ENCODE measurements around the gene RRAGA.
"Not testable (repeated sequence)": the region's sequence is repeated elsewhere in the genome, so short reads cannot be mapped to it uniquely, and the experiment has no call there.

RRAGA gene, protein sequence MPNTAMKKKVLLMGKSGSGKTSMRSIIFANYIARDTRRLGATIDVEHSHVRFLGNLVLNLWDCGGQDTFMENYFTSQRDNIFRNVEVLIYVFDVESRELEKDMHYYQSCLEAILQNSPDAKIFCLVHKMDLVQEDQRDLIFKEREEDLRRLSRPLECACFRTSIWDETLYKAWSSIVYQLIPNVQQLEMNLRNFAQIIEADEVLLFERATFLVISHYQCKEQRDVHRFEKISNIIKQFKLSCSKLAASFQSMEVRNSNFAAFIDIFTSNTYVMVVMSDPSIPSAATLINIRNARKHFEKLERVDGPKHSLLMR

DNA sequence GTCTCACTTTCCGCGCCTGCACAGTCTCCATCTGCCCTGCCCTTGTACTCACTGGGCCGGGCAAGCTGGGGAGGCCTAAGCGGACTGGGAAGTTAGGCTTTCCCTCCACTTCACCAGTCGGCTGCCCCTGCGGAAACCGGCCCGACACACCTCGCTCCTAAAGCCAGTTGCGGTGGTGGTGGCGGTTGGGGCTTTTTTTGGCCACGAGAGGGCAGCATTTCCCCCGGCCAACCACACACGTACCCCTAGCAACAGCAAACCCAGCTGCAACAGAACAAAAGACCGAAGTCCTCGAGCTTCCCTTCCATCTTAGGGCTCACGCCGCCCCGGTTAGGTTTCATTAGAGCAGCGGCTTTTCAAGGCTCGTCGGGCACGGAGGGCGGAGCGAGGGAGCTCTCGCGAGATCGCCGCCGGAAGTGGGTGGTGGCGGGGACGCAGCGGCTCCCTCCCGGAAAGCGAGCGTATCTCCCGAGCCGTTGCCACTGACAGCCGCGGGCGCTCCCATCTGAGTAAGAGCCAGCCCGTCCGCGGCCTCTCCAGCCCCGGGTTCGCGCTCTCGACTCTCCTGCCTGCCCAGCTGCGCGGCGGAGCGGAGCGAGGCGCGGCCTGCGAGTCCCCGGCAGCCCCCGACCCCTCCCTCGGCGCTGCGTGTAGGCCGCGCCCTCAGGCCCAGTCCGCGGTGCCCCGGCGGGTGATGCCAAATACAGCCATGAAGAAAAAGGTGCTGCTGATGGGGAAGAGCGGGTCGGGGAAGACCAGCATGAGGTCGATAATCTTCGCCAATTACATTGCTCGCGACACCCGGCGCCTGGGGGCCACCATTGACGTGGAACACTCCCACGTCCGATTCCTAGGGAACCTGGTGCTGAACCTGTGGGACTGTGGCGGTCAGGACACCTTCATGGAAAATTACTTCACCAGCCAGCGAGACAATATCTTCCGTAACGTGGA is at the start of gene RRAGA:
RRAGA (plus strand) TSS at position 462 of the 951 bp plus-strand sequence; CDS start at position 695, 233 bp downstream.
- DNase-seq (ENCODE audit: low read depth in 2 of 2, low spot score in 1 of 2) = peak; percentile 83 to 88

DNA sequence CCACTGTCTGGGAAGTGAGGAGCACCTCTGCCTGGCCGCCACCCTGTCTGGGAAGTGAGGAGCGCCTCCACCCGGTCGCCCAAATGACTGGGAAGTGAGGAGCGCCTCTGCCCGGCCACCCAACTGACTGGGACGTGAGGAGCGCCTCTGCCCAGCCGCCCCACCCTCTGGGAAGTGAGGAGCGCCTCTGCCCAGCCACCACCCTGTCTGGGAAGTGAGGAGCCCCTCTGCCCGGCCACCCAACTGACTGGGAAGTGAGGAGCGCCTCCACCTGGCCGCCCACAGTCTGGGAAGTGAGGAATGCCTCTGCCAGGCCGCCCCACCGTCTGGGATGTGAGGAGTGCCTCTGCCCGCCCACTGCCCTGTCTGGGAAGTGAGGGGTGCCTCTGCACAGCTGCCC is 49.1 kb upstream of the RRAGA start:
- no peak for DNase-seq (ENCODE audit: low read depth in 2 of 2, low spot score in 1 of 2)

DNA sequence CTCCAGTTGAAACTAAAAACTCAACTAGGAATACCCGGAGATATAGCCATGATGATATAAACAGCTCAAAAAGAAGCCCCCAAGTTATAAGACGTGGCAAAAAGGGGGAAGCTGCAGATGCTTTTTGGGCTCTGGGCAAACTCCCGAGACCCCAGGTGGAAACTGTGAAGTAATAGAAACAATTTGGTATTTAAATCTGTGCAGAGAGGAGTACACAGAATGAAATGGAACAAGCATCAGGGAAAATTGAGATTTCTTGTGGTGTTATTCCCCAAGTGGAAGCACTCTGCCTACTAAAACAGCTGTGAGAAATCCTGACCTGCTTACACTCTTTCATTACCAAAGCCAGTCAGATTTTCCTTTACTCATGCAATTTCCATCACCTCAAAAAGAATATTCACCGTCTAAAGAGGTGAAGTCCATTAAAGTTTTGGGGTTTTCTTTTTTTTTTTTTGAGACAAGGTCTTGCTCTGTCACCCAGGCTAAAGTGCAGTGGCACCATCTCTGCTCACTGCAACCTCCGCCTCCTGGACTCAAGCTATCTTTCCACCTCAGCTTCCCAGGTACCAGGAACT is 39.7 kb upstream of the RRAGA start:
- no peak for DNase-seq (ENCODE audit: low read depth in 2 of 2, low spot score in 1 of 2)

DNA sequence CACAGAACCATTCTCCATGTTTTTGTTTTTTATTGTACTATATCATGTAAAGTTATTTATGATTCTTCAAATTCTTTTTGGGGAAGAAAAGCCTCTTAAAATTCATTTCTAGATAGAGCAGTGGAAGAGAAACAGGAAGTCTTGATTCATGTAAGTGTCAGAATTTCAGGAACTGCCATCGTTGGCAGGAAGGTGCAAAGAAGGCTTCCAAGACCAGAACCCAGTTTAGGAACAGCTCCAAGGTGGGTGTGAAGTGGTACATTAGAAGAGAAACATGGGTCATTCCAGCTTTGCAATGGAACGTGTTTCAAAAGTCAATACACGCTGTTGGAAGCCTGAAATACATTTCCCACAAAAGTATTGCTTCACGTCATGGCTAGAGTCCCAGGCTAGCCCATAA is 31.0 kb upstream of the RRAGA start:
- DNase-seq (ENCODE audit: low read depth in 2 of 2, low spot score in 1 of 2) = no peak

DNA sequence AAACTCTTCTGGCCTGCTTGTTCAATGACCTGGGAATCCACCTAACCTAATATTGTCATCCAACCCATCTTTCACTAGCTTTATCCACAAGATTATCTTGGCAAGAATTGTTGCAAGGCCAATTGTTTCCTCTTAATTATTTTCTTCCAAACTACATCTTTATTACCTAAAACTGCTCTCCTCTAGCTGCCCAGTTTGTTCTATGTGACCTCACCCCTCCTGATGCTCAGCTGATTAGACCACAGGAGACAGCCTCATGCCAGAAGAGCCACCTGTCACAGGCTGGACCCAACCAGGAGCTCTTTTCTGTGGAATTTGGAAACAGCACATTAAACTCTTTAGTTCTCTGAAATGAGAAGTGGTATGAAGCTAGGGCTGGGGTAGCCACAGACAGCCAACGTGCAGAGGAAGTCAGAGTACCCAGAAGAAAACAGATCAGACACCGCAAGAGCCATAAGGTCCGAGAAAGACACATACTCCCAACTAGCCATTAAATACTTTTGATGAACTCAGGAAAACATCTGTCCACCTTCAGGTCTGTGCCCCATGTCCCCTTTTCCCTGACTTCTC is 28.3 kb upstream of the RRAGA start:
- no peak for DNase-seq (ENCODE audit: low read depth in 2 of 2, low spot score in 1 of 2)

DNA sequence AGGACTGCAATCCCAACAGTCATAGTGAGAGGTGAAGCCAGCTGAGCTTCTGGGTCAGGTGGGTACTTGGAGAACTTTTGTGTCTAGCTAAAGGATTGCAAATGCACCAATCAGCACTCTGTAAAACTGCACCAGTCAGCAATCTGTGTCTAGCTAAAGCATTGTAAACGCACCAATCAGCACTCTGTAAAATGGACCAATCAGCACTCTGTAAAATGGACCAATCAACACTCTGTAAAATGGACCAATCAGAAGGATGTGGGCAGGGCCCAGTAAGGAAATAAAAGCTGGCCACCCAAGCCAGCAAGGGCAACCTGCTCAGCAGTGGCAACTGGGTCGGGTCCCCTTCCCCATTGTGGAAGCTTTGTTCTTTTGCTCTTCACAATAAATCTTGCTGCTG is 27.6 kb upstream of the RRAGA start:
- DNase-seq (ENCODE audit: low read depth in 2 of 2, low spot score in 1 of 2) = not testable (repeated sequence)

DNA sequence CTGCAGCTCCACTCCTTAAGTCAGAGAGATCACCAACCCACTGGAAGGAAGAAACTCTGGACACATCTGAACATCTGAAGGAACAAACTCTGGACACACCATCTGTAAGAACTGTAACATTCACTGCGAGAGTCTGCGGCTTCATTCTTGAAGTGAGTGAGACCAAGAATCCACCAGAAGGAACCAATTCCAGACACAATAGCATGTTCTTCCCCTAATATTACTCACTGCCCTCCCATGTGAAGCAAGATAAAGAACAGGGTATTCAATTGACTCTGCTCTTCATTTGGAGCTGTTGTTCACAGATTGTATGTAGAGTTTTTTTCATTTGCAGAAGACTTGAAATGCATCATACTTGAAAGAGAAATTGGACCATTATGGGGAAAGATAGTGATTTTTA is 27.0 kb upstream of the RRAGA start:
- DNase-seq (ENCODE audit: low read depth in 2 of 2, low spot score in 1 of 2) = no peak

DNA sequence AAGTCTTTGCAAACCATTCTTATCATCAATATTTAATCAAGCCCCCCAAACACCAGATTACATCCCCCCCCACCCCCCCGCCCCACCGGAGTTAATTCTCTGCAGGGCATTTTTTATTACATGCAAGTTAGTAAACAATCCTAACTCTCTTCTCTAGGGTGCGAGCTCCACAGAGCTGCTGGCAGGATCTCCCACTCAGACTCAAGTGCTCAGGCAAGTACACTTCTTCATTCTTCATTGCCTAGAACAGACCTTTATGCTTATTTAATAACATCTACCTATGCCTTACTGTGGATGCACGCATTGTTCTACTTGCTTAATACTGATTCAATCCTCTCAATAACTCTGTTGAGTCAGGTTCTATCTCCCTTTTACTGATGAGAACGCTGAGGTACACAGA is 26.1 kb upstream of the RRAGA start:
- no peak for DNase-seq (ENCODE audit: low read depth in 2 of 2, low spot score in 1 of 2)

DNA sequence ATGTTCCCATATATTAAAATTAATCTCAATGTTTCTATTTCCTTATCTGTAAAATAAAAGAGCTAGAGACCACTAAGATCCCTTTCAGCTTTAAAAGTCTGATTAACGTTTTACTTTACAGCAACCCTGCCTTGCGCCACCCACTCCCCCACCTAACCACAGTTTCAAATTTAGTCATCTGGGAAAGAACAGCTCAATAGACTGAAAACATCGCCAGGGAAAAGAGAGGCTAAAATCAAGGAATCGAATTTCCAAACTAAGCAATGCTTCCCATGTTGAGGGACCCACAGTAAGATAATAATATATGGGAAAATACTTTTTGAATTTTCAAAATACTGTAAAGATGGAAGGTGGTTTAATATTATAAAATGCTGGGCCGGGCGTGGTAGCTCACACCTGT is 22.9 kb upstream of the RRAGA start:
- no peak for DNase-seq (ENCODE audit: low read depth in 2 of 2, low spot score in 1 of 2)

DNA sequence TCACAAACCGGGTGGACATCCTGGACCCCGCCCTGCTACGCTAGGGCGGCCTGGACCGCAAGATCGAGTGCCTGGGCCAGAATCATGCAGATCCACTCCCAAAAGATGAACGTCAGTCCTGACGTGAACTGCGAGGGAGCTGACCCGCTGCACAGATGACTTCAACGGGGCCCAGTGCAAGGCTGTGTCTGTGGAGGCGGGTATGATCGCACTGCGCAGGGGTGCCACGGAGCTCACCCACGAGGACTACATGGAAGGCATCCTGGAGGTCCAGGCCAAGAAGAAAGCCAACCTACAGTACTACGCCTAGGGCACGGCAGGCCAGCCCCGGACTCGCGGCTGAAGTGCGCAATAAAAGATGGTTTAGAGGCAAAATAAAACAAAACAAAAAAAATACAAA is 21.4 kb upstream of the RRAGA start:
- DNase-seq (ENCODE audit: low read depth in 2 of 2, low spot score in 1 of 2) = no peak

DNA sequence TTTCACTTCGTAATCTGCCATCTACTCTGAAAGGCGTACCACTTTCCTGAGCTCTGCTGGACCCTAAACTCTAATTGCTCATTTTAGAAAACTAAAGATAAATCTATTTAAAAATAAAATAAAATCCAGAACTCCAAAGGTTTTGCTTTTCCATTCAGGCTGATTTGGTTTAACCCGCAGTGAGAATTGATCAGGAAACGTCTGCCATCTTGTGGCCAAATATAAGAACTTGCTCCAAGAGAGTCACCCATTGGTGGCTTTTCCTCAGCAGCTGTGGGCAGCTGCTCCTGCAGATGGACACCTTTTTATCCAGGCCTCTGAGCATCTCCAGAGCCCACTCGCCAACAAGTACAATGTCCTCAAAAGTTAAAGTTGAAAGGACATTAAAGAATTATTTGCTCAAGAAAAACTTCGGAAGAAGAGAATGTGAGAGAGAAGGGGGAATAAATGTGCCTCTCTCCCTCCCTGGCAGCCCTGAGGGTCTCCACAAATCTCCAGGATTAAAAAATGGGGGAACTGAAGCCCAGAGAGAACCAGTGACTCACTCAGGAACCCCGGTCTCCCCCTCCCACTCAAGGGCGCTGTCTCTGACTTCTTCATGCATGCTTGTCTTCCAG is 20.3 kb upstream of the RRAGA start:
- DNase-seq (ENCODE audit: low read depth in 2 of 2, low spot score in 1 of 2) = no peak

DNA sequence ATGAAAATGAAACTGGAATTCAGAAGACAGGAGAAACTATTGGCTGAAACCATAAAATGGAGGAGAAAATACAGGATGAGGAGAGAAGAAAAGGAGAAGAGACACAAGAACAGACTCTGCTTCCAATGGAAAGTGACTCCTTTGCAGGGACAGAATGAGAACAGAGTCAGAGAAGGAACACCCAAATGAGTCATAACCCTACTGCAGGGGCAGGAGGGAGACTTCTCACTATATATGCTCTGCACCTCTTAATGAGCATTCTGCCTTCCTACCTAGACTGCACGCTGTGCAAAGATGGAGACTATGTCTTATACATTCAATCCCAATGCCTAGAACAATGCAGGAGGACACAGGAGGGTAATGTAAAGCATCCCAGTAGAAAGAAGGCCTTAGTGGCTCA is 18.3 kb upstream of the RRAGA start:
- no peak for DNase-seq (ENCODE audit: low read depth in 2 of 2, low spot score in 1 of 2)

DNA sequence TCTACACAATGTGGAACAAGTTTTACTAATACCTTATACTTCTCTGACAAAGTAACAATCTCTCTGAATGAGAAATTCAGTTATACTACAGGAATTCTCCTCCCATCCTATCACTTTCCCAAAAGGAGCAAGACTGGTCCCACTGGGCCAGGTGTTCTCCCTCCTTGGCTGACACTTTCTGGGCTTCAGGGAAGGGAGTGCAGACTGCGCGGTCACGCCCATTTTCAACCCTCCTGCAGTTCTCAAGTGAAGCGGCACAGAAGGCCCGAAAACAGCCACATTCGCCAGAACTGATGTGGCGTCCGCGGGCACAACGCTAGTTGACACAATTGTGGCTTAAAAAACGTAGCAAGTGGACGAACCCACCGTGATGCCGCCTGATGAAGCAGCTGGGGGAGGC is 16.8 kb upstream of the RRAGA start:
- DNase-seq (ENCODE audit: low read depth in 2 of 2, low spot score in 1 of 2) = no peak

DNA sequence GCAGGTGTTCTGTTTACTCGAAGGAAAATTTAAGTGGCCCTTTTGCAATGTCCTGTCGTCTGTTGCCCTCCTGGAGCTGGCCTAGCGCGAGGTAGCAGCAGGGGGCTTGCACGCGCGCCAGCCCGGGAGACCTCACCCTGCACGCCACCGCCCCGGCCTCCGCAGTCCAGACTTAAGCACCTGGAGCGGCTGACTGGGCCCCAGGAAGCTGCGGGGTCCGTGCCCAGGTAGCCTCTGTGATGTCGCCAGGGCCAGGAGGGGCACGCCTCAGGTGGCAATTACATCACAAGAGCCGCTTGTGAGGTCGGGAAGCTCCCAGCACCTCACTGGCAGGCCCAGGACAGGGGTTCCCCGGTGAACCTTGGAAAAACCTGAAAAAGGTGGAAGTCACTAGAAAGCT is 16.2 kb upstream of the RRAGA start, which contains the start of gene SAXO1:
SAXO1 (minus strand) TSS at position 195 of the 400 bp plus-strand sequence. CDS start 301 bp downstream, outside the sequence.
- no peak for DNase-seq (ENCODE audit: low read depth in 2 of 2, low spot score in 1 of 2)

DNA sequence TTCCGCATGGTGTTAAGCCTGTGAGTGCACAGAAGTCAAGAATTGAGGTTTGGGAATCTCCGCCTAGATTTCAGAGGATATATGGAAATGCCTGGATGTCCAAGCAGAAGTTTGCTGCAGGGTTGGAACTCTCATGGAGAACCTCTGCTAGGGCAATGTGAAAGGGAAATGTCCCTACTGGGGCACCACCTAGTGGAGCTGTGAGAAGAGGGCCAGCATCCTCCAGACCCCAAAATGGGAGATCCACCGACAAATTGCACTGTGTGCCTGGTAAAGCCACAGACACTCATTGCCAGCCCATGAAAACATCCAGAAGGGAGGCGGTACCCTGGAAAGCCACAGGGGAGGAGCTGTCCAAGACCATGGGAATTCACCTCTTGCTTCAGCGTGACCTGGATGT is 12.6 kb upstream of the RRAGA start:
- no peak for DNase-seq (ENCODE audit: low read depth in 2 of 2, low spot score in 1 of 2)

DNA sequence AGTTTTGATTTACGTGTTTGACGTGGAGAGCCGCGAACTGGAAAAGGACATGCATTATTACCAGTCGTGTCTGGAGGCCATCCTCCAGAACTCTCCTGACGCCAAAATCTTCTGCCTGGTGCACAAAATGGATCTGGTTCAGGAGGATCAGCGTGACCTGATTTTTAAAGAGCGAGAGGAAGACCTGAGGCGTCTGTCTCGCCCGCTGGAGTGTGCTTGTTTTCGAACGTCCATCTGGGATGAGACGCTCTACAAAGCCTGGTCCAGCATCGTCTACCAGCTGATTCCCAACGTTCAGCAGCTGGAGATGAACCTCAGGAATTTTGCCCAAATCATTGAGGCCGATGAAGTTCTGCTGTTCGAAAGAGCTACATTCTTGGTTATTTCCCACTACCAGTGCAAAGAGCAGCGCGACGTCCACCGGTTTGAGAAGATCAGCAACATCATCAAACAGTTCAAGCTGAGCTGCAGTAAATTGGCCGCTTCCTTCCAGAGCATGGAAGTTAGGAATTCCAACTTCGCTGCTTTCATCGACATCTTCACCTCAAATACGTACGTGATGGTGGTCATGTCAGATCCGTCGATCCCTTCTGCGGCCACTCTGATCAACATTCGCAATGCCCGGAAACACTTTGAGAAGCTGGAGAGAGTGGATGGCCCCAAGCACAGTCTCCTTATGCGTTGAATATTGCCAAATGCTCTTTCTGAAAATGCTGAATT is 850 bp downstream of the RRAGA start:
- DNase-seq (ENCODE audit: low read depth in 2 of 2, low spot score in 1 of 2) = no peak

DNA sequence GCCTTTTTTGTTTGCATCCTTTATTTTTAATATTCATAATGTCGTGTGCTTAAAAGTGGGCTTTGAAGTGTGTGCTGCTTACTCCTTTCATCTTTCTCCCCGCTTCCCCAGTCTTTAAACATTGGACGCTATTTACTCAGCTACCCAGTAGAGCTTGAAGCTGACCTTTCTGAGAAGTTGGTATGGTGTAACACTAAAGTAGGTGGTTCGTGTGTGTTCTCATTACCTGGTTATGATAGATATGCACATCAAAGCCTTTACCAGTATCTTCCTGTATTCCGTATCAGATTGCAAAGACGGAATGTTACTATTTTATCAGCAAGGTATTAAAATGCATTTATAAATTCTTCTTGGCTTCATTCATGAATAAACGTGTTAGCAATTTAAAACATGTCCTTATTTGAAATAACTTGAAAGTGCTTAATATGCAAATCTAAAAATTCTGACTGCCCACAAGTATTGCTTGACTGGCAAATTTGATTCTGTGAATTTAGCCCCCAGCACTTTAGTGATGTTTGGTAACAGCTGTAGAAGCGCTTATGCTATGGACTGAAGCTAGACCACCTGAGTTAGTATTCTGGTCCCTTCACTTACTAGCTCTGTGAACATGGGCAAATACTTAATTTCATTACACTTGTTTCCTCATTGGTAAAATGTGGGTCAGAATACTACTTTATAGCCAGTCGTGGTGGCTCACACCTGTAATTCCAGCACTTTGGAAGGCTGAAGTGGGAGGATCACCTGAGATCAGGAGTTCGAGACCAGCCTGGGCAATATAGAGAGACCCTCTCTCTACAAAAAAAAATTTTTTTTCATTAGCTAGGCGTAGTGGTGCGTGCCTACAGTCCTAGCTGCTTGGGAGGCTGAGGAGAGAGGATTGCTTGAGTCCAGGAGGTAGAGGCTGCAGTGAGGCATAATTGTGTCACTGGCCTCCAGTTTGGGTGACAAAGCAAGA is 1.7 kb downstream of the RRAGA start:
- DNase-seq (ENCODE audit: low read depth in 2 of 2, low spot score in 1 of 2) = no peak

DNA sequence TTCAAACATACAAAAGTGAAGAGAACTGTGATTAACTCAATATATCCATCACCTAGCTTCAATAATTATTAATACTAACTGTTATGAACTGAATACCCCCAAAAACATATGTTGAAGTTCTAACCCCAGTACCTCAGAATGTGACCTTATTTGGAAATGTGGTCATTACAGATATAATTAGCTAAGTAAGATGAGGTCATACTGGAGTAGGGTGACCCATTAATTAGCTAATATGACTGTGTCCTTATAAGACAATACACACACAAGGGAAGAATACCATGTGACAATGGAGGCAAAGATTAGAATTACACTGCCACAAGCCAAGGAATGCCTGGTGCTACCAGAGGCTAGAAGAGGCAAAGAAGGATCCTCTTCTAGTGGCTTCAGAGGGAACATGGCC is 7.8 kb downstream of the RRAGA start:
- no peak for DNase-seq (ENCODE audit: low read depth in 2 of 2, low spot score in 1 of 2)

DNA sequence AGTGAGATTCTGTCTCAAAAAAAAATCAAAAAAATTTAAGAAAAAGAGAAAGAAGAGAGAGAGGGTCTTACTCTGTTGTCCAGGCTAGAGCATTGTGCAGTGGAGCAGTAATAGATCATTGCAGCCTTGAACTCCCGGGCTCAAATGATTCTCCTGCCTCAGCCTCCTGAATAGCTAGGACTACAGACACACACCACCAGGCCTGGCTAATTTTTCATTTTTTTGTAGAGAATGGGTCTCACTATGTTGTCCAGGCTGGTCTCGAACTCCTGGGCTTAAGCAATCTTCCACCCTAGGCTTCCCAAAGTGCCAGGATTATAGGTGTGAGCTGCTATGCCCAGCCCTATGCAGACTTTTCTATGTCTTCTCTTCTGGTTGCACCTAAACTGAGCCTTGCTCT is 25.0 kb downstream of the RRAGA start:
- DNase-seq (ENCODE audit: low read depth in 2 of 2, low spot score in 1 of 2) = no peak
